Progenitor cell of endocrine pancreas (in vitro differentiated cells): Measurements from ENCODE around the gene RNPEPL1. TPM values are rescaled to one million over a fixed set of nuclear protein-coding genes. Genes with fewer than 3 reads are reported as not detected.

ENCODE experiments used
- DNase-seq: peaks from one replicate; pipeline ENCODE4 v3.0.0; 2021; ENCODE audit warnings: low spot score; ENCODE audit not compliant: unreplicated experiment
- H3K27ac Mint-ChIP-seq: 2 replicates; pipeline ENCODE4 v1.8.0; 2021; ENCODE audit warnings: mild to moderate bottlenecking, moderate library complexity, mixed read lengths
- H3K27me3 Mint-ChIP-seq: 2 replicates; pipeline ENCODE4 v1.8.0; 2021; ENCODE audit warnings: mixed read lengths
- H3K36me3 Mint-ChIP-seq: 2 replicates; pipeline ENCODE4 v1.8.0; 2022; ENCODE audit warnings: mixed read lengths; ENCODE audit not compliant: insufficient read depth
- H3K4me1 Mint-ChIP-seq: 2 replicates; pipeline ENCODE4 v1.8.0; 2021; ENCODE audit warnings: low read depth, mixed read lengths
- H3K4me3 Mint-ChIP-seq: 2 replicates; pipeline ENCODE4 v1.8.0; 2021; ENCODE audit warnings: low read depth, mild to moderate bottlenecking, moderate library complexity, mixed read lengths
- H3K9me3 Mint-ChIP-seq: 2 replicates; pipeline ENCODE4 v1.8.0; 2021; ENCODE audit warnings: low read depth, mixed read lengths
- total RNA-seq: library from RNA; stranded (reverse); gene quantifications from 2 replicates; pipeline ENCODE4 v1.2.1, GENCODE V29; 2021
- TF ChIP-seq, protein P1 (sequence below): fragments of 200-600 bp; sonication (generic); IDR thresholded peaks from one replicate; pipeline ENCODE4 v1.5.0; 2021; ENCODE audit warnings: antibody characterized with exemption, mild to moderate bottlenecking; ENCODE audit not compliant: unreplicated experiment

RNPEPL1 gene
- total RNA-seq, 1 donor from 2014 or later: 52.2 TPM

DNA sequence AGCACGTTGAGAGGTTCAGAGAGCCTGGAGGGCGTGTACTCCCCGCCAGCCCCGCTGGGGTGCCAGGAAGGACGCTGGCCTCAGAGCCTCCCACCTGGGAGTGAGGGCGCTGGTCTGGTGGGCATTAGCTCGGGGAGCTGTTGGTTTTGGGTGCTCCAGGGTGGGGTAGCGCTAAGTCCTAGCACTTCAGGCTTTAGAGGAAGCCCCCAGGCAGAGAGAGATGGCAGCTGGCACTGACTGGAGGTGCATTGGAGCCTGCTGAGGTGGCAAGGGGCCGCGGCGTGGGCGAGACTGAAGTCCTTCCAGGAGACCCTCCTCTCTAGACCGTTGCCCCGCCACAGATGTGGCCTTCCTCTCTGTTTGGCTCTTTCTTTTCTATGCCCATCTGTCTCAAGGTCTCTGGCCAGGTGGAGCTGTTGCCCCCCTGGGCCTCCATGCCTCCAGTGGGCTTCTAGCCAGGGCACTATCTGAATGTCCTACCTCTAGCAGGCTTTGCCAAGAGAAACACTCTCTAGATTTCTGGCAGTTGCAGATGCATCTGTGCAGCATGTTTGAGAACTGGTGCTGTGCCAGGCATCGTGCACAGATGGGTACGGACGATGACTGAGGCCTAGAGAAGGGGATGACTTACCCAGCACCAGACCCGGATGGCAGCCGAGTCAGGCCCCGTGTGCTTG, 24.9 kb downstream of the RNPEPL1 start:
- no peaks in the 10 kb centered on the region for H3K36me3 Mint-ChIP-seq
- peaks cover 4% of the 10 kb centered on the region for H3K4me1 Mint-ChIP-seq
- no peak for DNase-seq
- no peaks in the 10 kb centered on the region for H3K27me3 Mint-ChIP-seq
- H3K9me3 Mint-ChIP-seq: no peaks in the 10 kb centered on the region
- H3K27ac Mint-ChIP-seq: peak overlapping the region; percentile 24
- TF ChIP-seq, protein P1, sequence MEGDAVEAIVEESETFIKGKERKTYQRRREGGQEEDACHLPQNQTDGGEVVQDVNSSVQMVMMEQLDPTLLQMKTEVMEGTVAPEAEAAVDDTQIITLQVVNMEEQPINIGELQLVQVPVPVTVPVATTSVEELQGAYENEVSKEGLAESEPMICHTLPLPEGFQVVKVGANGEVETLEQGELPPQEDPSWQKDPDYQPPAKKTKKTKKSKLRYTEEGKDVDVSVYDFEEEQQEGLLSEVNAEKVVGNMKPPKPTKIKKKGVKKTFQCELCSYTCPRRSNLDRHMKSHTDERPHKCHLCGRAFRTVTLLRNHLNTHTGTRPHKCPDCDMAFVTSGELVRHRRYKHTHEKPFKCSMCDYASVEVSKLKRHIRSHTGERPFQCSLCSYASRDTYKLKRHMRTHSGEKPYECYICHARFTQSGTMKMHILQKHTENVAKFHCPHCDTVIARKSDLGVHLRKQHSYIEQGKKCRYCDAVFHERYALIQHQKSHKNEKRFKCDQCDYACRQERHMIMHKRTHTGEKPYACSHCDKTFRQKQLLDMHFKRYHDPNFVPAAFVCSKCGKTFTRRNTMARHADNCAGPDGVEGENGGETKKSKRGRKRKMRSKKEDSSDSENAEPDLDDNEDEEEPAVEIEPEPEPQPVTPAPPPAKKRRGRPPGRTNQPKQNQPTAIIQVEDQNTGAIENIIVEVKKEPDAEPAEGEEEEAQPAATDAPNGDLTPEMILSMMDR: no peak
- no peak overlapping the region for H3K4me3 Mint-ChIP-seq

- DNase-seq: no peak
- TF ChIP-seq, protein P1: no peak
- Mint-ChIP-seq H3K4me3 (no peak overlapping the region), H3K27ac (no peak overlapping the region), H3K9me3 (no peaks in the 10 kb centered on the region), H3K4me1 (no peaks in the 10 kb centered on the region), H3K27me3 (no peaks in the 10 kb centered on the region), H3K36me3 (no peaks in the 10 kb centered on the region)
Observed at GRCh38 chr2:240593703-240594451, 25.6 kb downstream of the RNPEPL1 start.

DNA sequence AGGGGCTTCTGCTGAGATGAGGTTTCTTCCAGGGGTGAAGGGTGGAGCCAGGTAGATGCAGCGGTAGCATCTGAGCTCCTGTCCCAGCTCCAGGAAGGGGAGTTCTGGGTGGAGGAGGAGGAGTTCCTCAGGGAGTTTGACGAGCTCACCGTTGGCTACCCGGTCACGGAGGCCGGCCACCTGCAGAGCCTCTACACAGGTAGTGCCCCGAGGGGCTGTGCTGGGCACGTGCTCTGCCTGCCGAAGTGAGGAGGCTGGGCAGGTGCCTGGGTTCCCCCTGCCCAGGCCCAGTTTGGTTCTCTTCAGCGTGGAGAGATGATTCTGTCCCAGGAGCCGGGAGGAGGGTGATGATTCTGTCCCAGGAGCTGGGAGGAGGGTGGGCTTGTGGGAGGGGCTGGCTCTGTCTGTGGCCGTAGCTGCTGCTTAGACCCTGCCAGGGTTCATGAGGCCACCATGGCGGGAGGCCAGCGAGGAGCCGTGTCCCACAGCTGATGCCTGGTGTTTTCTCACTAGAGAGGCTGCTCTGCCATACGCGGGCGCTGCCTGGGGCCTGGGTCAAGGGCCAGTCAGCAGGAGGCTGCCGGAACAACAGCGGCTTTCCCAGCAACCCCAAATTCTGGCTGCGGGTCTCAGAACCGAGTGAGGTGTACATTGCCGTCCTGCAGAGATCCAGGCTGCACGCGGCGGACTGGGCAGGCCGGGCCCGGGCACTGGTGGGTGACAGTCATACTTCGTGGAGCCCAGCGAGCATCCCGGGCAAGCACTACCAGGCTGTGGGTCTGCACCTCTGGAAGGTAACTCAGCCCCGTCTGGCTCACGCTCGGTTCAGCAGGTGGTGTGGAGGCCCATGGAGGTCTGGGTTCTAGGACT, 26.5 kb downstream of the RNPEPL1 start:
- Mint-ChIP-seq H3K9me3 (no peaks in the 10 kb centered on the region), H3K27ac (no peak overlapping the region), H3K4me3 (no peak overlapping the region), H3K4me1 (no peaks in the 10 kb centered on the region), H3K27me3 (no peaks in the 10 kb centered on the region), H3K36me3 (no peaks in the 10 kb centered on the region)
- no peak for DNase-seq
- TF ChIP-seq, protein P1: no peak

- TF ChIP-seq, protein P1: peak; percentile 27
- Mint-ChIP-seq H3K4me1 (no peaks in the 10 kb centered on the region), H3K27me3 (no peaks in the 10 kb centered on the region), H3K4me3 (no peak overlapping the region), H3K36me3 (peaks cover 2% of the 10 kb centered on the region), H3K27ac (no peak overlapping the region), H3K9me3 (no peaks in the 10 kb centered on the region)
- DNase-seq: no peak
Observed at GRCh38 chr2:240595381-240596079, 27.2 kb downstream of the RNPEPL1 start.
